Type B pancreatic cell (in vitro differentiated cells): ENCODE measurements around the gene TACR1. TPM values are rescaled to one million over a fixed set of nuclear protein-coding genes. Genes with fewer than 3 reads are reported as not detected.
"Not testable (repeated sequence)": the region's sequence is repeated elsewhere in the genome, so short reads cannot be mapped to it uniquely, and the experiment has no call there.

ENCODE experiments used
- DNase-seq: peaks from one replicate; pipeline ENCODE4 v3.0.0; 2021; ENCODE audit warnings: mixed read lengths; ENCODE audit not compliant: unreplicated experiment; ENCODE audit errors: extremely low spot score
- H3K27ac Mint-ChIP-seq: 2 replicates; pipeline ENCODE4 v1.8.0; 2021; ENCODE audit warnings: mild to moderate bottlenecking, mixed read lengths
- H3K27me3 Mint-ChIP-seq: 2 replicates; pipeline ENCODE4 v1.8.0; 2021; ENCODE audit warnings: mixed read lengths
- H3K36me3 Mint-ChIP-seq: 2 replicates; pipeline ENCODE4 v1.8.0; 2021; ENCODE audit warnings: mixed read lengths
- H3K4me1 Mint-ChIP-seq: one replicate; pipeline ENCODE4 v1.8.0; 2021; ENCODE audit warnings: mixed read lengths; ENCODE audit not compliant: unreplicated experiment
- H3K4me3 Mint-ChIP-seq: 2 replicates; pipeline ENCODE4 v1.8.0; 2021; ENCODE audit warnings: mild to moderate bottlenecking, mixed read lengths
- H3K9me3 Mint-ChIP-seq: 2 replicates; pipeline ENCODE4 v1.8.0; 2021; ENCODE audit warnings: mixed read lengths
- total RNA-seq: library from RNA; stranded (reverse); gene quantifications from 2 replicates; pipeline ENCODE4 v1.2.1, GENCODE V29; 2021; ENCODE audit warnings: low replicate concordance
- TF ChIP-seq, protein P1 (sequence below): fragments of 200-600 bp; sonication (generic); conservative IDR thresholded peaks from 2 replicates; pipeline ENCODE4 v1.5.0; 2021; ENCODE audit warnings: antibody characterized with exemption, mild to moderate bottlenecking

The TACR1 gene
- total RNA-seq, 1 donor from 2014 or later: 1.5 TPM

DNA sequence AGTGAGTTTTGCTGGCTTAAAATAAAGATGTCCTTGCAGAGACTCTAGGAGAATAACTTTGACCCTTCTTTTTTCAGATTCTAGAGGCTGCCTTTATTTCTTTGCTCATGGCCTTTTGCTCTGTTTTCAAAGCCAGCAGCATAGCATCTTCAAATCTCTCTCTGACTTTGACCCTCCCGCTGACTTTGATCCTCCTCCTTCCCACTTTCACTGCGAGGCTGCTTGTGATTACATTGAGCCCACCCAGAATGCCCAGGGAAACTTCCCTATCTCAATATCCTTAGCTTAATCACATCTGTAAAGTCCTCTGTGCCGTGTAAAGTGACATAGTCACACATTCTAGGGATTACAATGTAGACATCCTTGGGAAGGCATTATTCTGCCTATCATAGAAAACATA lies 23.9 kb downstream of the TACR1 start:
- Mint-ChIP-seq H3K4me1 (peaks cover 8% of the 10 kb centered on the region), H3K4me3 (no peak overlapping the region), H3K36me3 (no peaks in the 10 kb centered on the region), H3K27me3 (no peaks in the 10 kb centered on the region), H3K27ac (no peak overlapping the region), H3K9me3 (no peaks in the 10 kb centered on the region)
- TF ChIP-seq, protein P1, sequence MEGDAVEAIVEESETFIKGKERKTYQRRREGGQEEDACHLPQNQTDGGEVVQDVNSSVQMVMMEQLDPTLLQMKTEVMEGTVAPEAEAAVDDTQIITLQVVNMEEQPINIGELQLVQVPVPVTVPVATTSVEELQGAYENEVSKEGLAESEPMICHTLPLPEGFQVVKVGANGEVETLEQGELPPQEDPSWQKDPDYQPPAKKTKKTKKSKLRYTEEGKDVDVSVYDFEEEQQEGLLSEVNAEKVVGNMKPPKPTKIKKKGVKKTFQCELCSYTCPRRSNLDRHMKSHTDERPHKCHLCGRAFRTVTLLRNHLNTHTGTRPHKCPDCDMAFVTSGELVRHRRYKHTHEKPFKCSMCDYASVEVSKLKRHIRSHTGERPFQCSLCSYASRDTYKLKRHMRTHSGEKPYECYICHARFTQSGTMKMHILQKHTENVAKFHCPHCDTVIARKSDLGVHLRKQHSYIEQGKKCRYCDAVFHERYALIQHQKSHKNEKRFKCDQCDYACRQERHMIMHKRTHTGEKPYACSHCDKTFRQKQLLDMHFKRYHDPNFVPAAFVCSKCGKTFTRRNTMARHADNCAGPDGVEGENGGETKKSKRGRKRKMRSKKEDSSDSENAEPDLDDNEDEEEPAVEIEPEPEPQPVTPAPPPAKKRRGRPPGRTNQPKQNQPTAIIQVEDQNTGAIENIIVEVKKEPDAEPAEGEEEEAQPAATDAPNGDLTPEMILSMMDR: no peak
- DNase-seq: no peak

DNA sequence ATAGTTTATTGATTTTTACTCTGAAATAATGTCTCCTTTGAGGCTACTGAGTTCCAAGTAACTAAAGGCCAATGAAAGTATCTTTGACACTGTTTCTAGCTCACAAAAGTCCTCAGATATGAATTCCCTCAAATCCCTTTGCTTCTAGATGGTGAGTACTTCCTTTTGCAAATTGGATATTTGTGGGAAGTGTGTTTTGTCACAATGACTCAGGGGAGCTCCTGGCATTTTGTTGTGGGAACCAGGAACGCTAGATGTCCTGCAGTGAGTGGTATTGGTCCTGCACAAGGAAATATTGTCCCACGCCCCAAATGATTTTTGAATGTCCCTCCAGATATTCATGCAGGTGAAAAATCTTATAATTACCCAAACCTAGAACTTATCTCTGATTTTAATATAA lies 24.3 kb downstream of the TACR1 start:
- Mint-ChIP-seq H3K27ac (no peak overlapping the region), H3K4me1 (peaks cover 8% of the 10 kb centered on the region)

DNA sequence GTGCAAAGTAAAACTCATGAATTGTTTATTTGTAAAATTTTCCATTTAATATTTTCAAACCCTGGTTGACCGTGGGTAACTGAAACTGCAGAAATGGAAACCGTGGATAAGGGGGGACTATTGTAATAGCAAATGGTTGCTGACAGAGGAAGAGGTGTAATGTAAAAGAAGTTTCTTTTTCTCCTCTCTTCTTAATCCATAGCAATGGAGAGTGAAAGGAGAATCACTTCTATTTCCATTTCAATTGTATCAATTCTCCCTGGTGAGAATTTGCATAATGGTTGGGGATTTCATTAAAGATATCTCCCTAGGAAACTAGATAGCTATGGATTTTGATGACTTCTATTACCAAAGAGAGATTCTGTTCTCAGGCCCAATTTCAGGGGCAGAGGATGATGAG lies 24.8 kb downstream of the TACR1 start:
- peaks cover 8% of the 10 kb centered on the region for H3K4me1 Mint-ChIP-seq
- no peaks in the 10 kb centered on the region for H3K9me3 Mint-ChIP-seq
- H3K27me3 Mint-ChIP-seq: no peaks in the 10 kb centered on the region
- no peak overlapping the region for H3K27ac Mint-ChIP-seq
- DNase-seq: no peak
- TF ChIP-seq, protein P1: no peak
- H3K36me3 Mint-ChIP-seq: no peaks in the 10 kb centered on the region
- no peak overlapping the region for H3K4me3 Mint-ChIP-seq

More for the DNA sequence above, 24.3 kb downstream of the TACR1 start:
- no peaks in the 10 kb centered on the region for H3K9me3 Mint-ChIP-seq
- H3K4me3 Mint-ChIP-seq: no peak overlapping the region
- H3K27me3 Mint-ChIP-seq: no peaks in the 10 kb centered on the region
- H3K36me3 Mint-ChIP-seq: no peaks in the 10 kb centered on the region
- DNase-seq: no peak
- TF ChIP-seq, protein P1: no peak

DNA sequence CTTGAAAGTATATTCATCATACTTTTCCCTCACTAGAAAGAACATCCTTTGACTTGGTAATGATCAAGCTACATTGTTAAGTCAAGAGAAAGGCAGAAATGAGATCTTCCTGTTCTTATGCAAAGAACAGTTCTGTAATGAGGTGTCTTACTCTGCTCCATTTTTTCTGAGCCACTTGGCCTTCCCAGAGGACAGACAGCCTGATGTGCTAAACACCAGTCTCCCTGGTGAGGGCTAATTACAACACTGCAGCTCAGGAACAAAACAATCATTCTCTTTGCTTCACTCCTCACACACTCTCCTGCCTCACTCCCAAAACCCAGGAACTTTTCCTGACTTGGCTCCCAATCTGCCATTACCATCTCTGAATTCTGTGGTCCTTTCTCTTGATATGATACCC lies 25.6 kb downstream of the TACR1 start:
- Mint-ChIP-seq H3K4me1 (peaks cover 8% of the 10 kb centered on the region), H3K9me3 (no peaks in the 10 kb centered on the region), H3K27ac (no peak overlapping the region), H3K36me3 (no peaks in the 10 kb centered on the region), H3K4me3 (no peak overlapping the region), H3K27me3 (no peaks in the 10 kb centered on the region)
- no peak for DNase-seq
- TF ChIP-seq, protein P1: no peak

DNA sequence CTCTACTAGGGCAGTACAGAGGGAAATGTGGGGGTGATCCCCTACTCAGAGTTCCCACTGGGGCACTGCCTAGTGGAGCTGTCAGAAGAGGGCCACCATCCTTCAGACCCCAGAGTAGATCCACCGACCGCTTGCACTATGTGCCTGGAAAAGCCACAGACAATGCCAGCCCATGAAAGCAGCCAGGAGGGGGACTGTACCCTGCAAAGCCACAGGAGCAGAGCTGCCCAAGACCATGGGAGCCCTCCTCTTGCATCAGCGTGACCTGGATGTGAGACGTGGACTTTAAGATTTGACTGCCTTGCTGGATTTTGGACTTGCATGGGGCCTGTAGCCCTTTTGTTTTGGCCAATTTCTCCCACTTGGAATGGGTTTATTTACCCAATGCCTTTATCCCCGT lies 27.9 kb downstream of the TACR1 start:
- not testable (repeated sequence) for H3K27me3 Mint-ChIP-seq, DNase-seq, H3K4me1 Mint-ChIP-seq, H3K27ac Mint-ChIP-seq, H3K36me3 Mint-ChIP-seq, H3K4me3 Mint-ChIP-seq, H3K9me3 Mint-ChIP-seq

DNA sequence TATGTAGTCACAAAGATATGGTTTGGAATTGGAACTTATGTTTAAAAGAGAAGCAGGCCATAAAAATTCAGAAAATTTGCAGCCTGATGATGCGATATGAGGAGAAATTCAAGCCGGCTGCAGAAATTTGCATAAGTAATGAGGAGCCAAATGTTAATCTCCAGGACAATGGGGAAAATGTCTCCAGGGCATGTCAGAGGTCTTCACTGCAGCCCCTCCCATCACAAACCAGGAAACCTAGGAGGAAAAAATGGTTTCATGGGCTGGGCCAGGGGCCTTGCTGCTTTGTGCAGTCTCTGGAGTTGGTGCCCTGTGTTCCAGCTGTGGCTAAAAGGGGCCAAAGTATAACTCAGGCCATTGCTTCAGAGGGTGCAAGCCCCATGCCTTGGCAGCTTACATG lies 28.4 kb downstream of the TACR1 start:
- H3K4me3 Mint-ChIP-seq: no peak overlapping the region
- no peak overlapping the region for H3K27ac Mint-ChIP-seq
- TF ChIP-seq, protein P1: no peak
- H3K36me3 Mint-ChIP-seq: no peaks in the 10 kb centered on the region
- no peak for DNase-seq
- H3K27me3 Mint-ChIP-seq: no peaks in the 10 kb centered on the region
- H3K9me3 Mint-ChIP-seq: no peaks in the 10 kb centered on the region
- H3K4me1 Mint-ChIP-seq: peaks cover 8% of the 10 kb centered on the region
